ENCODE data around the gene KLK3.

The KLK3 gene

DNA sequence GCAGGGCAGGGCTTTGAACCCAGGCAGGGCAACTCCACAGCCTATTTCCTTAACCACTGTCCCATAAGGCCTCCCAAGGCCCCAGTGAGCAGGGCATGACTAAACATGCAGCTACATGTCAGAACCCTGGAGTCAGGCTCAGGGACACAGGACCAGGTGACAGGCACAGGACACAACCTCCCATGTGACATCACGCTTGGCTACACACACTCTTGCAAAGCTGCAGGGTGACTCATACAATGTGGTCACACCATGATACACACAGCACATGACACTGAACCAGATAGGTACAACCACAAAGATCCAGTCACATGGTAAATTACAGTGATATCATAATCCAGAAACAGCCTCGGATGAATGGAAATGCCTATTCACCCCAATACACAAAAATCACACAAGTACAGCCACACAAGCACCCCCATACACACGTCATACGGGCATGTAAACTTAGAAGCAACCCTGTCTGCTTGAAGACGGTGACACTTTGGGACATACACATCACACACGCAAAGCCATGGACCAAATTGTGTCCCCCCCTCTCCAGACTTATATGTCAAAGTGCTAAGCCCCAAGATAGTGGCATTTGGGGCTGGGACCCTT, 42.0 kb downstream of the KLK3 start:
- DNase-seq (ENCODE audit: low read depth in 4 of 4, low spot score in 1 of 4) = no peak

DNA sequence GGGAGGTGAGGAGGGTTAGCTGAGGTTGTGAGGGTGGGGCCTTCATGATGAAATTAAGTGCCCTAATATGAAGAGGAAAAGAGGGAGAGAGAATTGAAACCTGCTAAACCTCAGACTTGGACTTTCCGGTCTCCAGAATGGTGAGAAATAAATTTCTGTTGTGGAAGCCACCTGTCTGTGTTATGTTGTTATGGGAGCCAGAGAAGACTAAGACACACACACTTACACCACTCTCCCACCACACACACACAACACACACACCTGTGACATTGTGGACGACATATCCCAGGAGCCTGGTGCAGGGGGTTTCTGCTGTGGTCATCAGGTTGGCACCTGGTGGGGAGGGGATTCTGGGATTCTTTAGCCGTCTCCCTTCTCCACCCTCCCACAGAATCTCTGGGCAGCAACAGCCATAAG, 42.5 kb downstream of the KLK3 start:
- DNase-seq (ENCODE audit: low read depth in 4 of 4, low spot score in 1 of 4) = no peak

DNA sequence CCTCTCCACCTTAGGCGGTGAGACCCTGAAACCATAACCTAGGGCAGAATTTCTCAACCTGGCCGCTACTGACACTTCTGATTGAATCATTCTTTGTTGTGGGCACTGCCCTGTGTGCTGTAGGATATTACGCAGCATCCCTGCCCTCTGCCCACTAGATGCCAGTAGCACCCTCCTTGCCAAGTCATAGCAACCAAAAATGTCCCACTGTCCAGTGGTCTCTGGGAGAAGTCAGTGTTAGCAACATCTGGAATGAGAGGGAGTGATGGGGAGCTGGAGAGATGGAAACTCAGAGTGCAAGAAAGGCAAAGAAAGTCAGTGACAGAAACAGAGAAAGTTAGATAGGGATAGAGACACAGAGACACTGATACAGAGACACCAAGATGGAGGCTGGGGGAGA, 42.9 kb downstream of the KLK3 start:
- DNase-seq (ENCODE audit: low read depth in 4 of 4, low spot score in 1 of 4) = no peak

DNA sequence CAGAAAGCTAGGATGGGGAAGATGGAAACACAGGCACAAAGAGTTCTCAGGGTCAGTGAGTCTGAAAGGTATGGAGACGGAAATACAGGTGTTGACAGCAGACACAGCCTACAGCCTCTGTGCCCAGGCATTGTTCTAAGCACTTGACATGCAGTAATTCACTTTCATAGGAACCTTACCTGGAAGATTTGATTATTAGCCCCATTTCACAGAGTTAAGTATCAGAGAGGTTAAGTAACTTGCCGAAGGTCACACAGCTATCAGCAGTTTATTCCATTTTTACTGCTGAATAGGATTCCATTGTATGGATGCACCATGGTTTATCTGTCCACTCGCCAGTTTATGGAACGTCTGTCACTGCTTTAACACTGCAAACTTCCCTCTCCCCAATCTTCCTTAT, 43.3 kb downstream of the KLK3 start:
- no peak for DNase-seq (ENCODE audit: low read depth in 4 of 4, low spot score in 1 of 4)

DNA sequence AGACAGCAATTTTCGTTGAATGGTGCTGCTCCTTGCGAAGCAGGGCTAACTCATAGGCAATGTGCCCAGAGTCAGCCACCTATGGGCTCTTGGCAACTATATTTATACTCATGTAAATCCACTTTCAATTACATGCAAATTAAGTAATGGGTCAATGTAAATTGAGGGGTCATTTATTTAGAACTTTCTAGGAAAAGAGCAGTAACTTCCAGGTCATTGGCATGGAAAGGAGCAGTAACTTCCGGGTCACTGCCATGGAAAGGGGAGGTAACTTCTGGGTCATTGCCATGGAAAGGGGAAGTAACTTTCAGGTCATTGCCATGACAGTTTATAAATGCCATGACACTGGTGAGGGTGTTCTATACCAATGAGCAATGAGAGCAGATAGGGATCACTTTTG, 44.9 kb downstream of the KLK3 start:
- DNase-seq (ENCODE audit: low read depth in 4 of 4, low spot score in 1 of 4) = no peak

DNA sequence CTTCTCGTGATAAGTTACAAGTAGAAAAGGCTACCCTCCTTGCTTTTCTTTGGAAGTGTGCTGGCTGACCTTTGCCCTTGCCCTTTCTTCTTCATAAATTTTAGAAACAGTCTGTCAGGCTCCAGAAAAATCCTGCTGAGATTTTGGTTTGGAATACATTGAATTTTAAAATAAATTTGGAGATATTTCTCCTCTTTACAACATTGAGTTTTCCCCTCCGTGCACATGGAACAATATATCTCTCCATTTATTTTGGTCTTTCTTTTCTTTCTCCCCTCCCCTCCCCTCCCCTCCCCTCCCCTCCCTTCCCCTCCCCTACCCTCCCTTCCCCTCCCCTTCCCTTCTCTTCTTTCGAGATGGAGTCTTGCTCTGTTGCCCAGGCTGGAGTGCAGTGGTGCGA, 47.9 kb downstream of the KLK3 start:
- DNase-seq (ENCODE audit: low read depth in 4 of 4, low spot score in 1 of 4) = no peak

DNA sequence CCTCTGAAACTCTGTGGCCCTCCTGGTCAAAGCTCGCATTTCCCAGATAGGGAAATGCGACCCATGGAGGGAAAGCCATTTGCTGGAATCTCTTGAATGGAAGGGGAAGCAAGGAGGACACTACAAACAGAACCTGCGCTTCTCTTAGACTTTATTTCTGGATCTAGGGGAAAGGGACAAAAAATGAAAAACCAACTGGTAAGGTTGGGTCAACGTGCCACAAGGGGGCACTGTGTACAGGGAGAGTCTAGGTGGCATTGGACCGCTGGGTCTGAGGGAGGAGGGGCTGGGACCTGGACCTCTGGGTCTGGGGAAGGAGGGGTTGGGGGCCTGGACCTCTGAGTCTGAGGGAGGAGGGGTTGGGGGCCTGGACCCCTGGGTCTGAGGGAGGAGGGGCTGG, 51.5 kb downstream of the KLK3 start:
- DNase-seq (ENCODE audit: low read depth in 4 of 4, low spot score in 1 of 4) = peak in 3 of 4 experiments; percentile 22 to 29 (median 25)

DNA sequence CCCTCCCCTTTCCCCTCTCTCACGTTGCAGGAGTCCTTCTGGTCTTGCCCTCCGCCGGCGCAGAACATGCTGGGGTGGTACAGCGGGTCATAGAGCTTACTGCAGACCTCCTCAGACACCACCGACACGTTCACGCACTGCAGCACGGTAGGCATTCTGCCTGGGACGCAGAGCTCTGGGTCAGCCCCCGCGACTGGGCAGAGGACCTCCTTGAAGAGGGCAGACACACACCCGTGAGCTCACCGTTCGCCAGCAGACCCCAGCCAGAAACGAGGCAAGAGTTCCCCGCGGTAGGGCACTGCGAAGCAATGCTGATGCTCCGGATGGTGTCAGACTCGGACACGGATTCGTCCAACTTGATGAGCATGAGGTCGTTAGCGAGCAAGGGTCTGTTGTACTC, 53.6 kb downstream of the KLK3 start:
- DNase-seq (ENCODE audit: low read depth in 4 of 4, low spot score in 1 of 4) = no peak

DNA sequence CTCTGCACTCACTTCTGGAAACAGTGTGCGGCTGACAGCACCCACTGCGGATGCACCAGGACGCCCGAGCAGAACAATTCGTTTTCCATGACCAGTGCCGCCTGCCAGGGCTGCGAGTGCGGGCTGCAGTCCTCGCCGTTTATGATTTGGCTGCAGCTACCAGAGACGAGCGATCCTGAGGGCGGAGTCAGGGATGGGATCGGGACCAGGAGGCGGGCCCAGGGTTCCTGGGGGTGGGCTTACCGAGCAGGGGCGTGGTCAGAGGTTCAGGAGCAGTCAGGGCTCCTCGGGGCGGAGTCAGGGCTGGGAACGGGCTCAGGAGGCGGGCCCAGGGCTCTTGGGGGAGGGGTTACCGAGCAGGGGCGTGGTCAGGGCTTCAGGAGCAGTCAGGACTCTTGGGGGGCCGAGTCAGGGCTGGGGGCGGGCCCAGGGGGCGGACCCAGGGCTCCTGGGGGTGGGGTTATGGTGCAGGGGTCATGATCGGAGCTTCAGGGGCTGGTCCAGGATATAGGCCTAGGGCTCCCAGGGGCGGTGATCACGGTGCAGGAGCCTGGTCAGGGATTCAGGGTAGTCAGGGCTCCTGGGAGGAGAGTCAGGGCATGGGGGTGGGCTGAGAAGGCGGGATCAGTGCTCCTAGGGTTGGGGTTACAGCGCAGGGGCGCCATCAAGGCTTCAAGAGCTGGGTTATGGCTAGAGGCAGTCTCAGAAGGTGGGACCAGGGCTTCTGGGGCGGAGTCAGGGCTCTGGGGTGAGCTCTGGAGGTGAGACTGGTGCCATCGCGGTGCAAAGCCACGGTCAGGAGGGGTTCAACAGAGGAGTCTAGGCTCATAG, 54.7 kb downstream of the KLK3 start:
- DNase-seq (ENCODE audit: low read depth in 4 of 4, low spot score in 1 of 4) = peak in 1 of 4 experiments; percentile 37
